ENCODE data around the gene RNF222.

DNA sequence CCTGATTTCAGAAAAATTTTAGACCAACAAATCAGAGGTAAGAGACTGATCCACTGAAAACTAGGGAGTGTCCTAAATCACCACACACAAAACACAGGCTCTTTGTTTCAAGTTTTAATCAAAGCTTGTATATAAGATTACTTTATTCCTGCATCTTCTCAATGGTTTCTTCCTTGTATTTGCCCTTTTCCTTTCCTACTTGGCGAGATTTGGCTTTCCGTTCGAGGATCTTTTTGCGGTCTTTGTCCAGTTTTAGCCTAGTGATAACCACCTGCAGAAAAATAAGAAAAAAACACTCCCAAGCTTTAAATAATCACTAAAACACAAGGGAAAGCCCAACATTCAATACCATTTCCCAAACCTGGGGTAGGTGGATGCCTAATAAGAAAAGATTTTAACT is 20.2 kb downstream of the RNF222 start:
- TF ChIP-seq POLR2A (IDR thresholded peaks at IDR 0.05) (no peak), POLR2AphosphoS5 (IDR thresholded peaks at IDR 0.05) (no peak)
- TF ChIP-seq, protein P1, sequence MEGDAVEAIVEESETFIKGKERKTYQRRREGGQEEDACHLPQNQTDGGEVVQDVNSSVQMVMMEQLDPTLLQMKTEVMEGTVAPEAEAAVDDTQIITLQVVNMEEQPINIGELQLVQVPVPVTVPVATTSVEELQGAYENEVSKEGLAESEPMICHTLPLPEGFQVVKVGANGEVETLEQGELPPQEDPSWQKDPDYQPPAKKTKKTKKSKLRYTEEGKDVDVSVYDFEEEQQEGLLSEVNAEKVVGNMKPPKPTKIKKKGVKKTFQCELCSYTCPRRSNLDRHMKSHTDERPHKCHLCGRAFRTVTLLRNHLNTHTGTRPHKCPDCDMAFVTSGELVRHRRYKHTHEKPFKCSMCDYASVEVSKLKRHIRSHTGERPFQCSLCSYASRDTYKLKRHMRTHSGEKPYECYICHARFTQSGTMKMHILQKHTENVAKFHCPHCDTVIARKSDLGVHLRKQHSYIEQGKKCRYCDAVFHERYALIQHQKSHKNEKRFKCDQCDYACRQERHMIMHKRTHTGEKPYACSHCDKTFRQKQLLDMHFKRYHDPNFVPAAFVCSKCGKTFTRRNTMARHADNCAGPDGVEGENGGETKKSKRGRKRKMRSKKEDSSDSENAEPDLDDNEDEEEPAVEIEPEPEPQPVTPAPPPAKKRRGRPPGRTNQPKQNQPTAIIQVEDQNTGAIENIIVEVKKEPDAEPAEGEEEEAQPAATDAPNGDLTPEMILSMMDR (IDR thresholded peaks at IDR 0.05), result no peak
